Omental fat pad (tissue), 4 donors: ENCODE data around the gene RHNO1. TPM values are rescaled to one million over a fixed set of nuclear protein-coding genes. Genes with fewer than 3 reads are reported as not detected.

Experiments used
- ATAC-seq: fragments of 150-250 bp; one replicate; pipeline ENCODE4 v1.9.1; 2016; ENCODE audit warnings: mild to moderate bottlenecking, moderate library complexity; ENCODE audit not compliant: low FRiP score
- DNase-seq: peaks from one replicate; pipeline ENCODE4 v3.0.0-alpha.2; 2019; ENCODE audit warnings: low spot score
- total RNA-seq, 4 donors: library from RNA; depleted of rRNA; stranded (reverse); fragments of >200 nt; gene quantifications; one replicate each; pipeline ENCODE4 v1.1.0, GENCODE V29; 2016
- TF ChIP-seq, protein P1 (sequence below), 3 donors: fragments of 450-650 bp; IDR thresholded peaks; one replicate each; pipeline ENCODE4 v1.5.1; 2016 to 2017; ENCODE audit warnings: antibody characterized with exemption in 3 of 3, mild to moderate bottlenecking in 3 of 3, moderate library complexity in 2 of 3

The RHNO1 gene
- total RNA-seq, 4 donors from 2014 or later, result 4.6 to 8.8 (median 6.1) TPM

DNA sequence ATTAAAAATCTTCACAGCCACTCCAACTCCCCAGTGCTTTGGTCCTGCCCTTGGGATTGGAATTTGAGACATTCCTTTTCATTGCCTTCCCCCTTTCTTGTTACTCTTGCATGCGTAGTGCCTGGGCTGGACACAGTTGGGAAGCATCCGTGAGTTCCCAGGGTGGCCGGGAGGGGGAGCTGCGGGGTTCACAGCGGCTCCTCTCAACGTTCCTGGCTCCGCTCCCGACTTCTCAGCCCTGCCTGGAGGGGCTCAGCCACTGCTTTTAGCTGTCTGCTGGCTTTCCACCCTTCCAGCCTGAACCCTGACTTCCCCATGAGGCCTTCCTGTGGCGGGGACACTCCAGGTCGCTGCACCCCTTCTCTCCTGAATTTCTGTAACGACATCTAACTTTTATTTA lies 23.4 kb upstream of the RHNO1 start:
- DNase-seq, result peak; percentile 72
- TF ChIP-seq, protein P1, sequence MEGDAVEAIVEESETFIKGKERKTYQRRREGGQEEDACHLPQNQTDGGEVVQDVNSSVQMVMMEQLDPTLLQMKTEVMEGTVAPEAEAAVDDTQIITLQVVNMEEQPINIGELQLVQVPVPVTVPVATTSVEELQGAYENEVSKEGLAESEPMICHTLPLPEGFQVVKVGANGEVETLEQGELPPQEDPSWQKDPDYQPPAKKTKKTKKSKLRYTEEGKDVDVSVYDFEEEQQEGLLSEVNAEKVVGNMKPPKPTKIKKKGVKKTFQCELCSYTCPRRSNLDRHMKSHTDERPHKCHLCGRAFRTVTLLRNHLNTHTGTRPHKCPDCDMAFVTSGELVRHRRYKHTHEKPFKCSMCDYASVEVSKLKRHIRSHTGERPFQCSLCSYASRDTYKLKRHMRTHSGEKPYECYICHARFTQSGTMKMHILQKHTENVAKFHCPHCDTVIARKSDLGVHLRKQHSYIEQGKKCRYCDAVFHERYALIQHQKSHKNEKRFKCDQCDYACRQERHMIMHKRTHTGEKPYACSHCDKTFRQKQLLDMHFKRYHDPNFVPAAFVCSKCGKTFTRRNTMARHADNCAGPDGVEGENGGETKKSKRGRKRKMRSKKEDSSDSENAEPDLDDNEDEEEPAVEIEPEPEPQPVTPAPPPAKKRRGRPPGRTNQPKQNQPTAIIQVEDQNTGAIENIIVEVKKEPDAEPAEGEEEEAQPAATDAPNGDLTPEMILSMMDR (IDR thresholded peaks at IDR 0.05), result peak in 1 of 3 donors; percentile 6
- peak; percentile 89 for ATAC-seq

DNA sequence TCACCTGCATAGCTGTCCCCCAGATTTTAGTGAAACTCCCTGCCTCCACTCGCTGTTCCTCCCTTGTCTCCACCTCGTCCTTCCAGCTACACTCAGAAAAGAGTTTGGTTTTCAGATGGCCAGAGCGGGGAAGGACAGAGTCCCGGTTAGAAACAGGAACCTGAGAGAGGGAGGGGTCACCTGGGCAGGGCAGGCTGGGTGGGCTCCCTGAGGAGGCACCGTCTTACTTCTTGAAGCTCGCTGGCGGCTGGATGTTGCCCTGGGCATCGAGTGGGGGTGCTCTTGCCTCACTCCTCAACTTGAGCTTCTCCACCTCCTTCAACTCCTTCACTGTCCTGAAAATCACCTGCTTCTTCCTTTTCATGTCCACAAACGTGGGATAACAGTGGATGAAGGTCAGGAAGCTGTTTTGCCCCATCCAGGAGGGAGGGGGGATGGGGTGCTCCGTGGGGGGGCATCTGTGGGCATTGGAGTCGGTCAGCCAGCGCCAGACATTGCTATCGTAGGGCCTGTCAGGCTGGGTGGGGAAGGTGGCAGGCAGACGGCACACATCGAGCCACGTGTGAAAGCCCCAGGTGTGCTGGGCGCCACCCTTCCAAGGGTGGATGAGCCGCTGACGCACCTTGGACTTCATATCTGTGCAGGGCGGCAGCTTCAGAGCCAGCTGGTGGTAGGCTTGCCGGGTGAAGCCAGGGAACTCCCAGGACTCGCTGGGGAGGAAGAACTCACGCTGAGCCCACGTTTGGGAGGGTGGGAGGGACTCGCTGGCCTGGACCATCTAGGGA lies 22.2 kb upstream of the RHNO1 start:
- no peak for DNase-seq
- TF ChIP-seq, protein P1 (IDR thresholded peaks at IDR 0.05), result no peak
- ATAC-seq, result no peak

DNA sequence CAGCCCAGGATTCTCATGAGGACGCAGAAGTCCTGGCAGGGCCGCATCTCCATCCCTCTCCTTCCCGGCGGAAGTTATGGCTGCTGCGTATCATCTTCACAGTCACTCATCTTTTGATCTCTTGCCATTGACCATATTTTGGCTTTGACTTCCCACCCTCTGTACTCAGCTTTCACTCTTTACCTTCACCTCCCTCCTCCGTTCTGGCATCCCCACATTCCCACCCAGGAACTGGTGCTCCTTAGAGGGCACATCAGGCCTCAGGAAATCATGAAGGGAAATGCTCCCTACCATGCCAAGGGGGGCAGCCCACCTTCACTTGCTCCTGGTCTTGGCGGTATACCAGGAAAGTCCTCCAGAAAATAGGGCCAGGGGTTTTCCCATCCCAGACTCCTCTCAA lies 21.5 kb upstream of the RHNO1 start:
- ATAC-seq (no peak), DNase-seq (no peak)
- TF ChIP-seq, protein P1 (IDR thresholded peaks at IDR 0.05), result no peak

DNA sequence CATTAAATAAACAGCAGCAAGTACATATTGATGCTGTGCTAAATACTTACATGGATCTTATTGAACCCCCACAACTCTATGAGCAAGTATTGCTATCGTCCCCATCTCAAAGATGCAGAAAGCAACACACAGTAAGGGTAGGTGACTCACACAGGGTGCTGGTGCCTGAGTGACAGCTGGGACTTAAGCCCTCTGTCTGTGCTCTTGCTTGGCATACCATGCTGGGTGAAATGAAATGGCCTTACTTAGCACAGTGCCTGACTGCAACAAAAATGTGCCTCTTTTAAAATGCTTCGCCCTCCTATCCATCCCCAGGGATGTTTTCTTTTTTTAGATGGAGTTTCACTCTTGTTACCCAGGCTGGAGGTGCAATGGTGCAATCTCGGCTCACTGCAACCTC lies 21.0 kb upstream of the RHNO1 start:
- ATAC-seq (no peak), DNase-seq (no peak)
- TF ChIP-seq, protein P1 (IDR thresholded peaks at IDR 0.05), result no peak

DNA sequence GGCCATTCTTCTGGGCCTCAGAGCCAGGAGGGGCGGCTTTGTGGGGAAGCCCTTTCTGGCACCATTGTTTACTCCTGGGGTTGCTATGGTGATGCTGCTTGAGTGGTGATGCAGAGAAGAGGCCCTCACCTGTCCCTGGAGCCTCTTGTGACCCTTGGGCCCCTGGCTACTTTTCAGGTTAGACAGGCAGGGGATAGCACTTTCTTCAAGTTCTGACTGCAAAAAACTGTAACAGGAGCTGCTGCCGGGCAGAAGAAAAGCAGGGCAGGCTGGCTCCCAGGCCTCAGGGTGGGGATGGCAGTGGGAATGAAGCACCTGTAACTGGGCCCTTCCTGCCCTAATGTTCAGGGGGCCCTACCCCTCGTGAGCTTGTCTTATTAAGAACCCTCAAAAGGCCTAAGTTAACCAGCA lies 20.0 kb upstream of the RHNO1 start, which contains the start of gene TEX52:
Gene TEX52, minus strand, starts transcription at position 19 of the 411 bp plus-strand sequence. Its CDS starts 13 bp downstream, at position 6.
- ATAC-seq (no peak), DNase-seq (no peak)
- TF ChIP-seq, protein P1 (IDR thresholded peaks at IDR 0.05), result no peak

DNA sequence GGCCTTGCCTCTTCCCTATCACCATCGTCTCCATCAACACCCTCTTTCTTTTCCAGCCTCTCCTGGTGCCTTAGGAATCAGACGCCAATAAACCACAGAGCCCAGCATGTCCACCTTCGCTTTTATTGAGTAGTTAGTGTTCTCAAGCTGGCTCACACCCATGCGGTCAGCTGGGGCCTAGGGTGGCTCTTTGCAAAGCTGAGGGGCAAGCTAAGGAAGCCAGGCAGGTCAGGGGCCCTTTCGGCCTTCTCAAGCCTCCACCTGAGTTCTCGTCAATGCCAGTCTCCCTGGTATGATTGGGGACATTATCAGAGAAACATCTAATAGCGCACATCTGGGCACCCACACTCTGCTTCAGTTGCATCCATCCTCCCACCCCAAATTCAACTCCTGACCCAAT lies 19.4 kb upstream of the RHNO1 start:
- TF ChIP-seq, protein P1 (IDR thresholded peaks at IDR 0.05), result no peak
- DNase-seq, result no peak
- no peak for ATAC-seq

DNA sequence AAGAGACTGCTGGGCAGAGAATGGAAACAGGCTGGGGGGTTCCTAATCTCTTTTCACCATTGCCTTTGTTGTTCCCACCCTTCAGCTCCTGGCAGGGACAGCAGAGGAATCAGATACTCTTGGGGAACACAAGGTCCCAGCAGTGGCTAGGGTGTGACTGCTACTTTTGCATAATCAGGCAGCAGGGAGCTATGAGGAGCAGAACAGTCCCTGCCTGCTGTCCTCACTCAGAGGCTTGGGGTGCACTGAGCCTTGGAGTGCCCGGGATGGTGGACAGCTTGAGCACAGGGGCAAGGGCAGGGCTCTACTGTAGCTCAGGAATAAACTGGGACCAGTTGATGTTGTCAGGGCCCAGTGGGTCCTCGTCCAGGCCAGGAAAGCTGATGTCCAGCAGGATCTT lies 18.7 kb upstream of the RHNO1 start:
- no peak for ATAC-seq
- TF ChIP-seq, protein P1 (IDR thresholded peaks at IDR 0.05), result no peak
- DNase-seq, result no peak
